H1 (cell line): Measurements from ENCODE around the gene CPE. TPM values are rescaled to one million over a fixed set of nuclear protein-coding genes. Genes with fewer than 3 reads are reported as not detected.

Experiments used
- CTCF ChIA-PET: fragments of 300-600 bp; sonication (Branson Sonifier 250); formaldehyde crosslinking; loops from one replicate; lab custom pipeline; 2021; ENCODE audit not compliant: partially characterized antibody; lab: Charles Lee
- POLR2A ChIA-PET: fragments of 300-600 bp; sonication (Branson Sonifier 250); formaldehyde crosslinking; loops from one replicate; lab custom pipeline; 2021; ENCODE audit warnings: inconsistent platforms; ENCODE audit not compliant: partially characterized antibody; lab: Charles Lee
- DNase-seq, 2 experiments: peaks; one replicate each; pipeline versions ENCODE4 v3.0.0 to v3.0.0-alpha.2; 2010 to 2022; ENCODE audit warnings: low spot score in 2 of 2, low read depth in 1 of 2, mixed read lengths in 1 of 2
- FAIRE-seq: peaks from 2 replicates; lab custom pipeline; 2011; peaks lifted over from hg19 to GRCh38; lab: Jason Lieb, UNC
- H2AFZ ChIP-seq: 2 replicates; pipeline ENCODE4 v1.8.1; 2012; ENCODE audit warnings: low read length, inconsistent platforms
- H2AK5ac ChIP-seq: 2 replicates; pipeline ENCODE4 v1.6.1; 2013; ENCODE audit warnings: low read depth, low read length
- H2BK120ac ChIP-seq: replicated peaks from 2 replicates; pipeline ENCODE3; 2013; ENCODE audit warnings: low read depth, low read length, inconsistent platforms
- H2BK12ac ChIP-seq: 2 replicates; pipeline ENCODE4 v1.6.1; 2013; ENCODE audit warnings: low read depth, low read length
- H2BK15ac ChIP-seq: 2 replicates; pipeline ENCODE4 v1.6.1; 2013; ENCODE audit warnings: low read length
- H2BK20ac ChIP-seq: 2 replicates; pipeline ENCODE4 v1.6.1; 2013; ENCODE audit warnings: low read length
- H2BK5ac ChIP-seq: 2 replicates; pipeline ENCODE4 v1.6.1; 2013; ENCODE audit warnings: low read depth, low read length
- H3K14ac ChIP-seq: 2 replicates; pipeline ENCODE4 v1.6.1; 2013; ENCODE audit warnings: inconsistent platforms; ENCODE audit not compliant: insufficient read length
- H3K18ac ChIP-seq: 2 replicates; pipeline ENCODE4 v1.6.1; 2013; ENCODE audit warnings: low read length; ENCODE audit errors: extremely low read depth
- H3K23ac ChIP-seq: 2 replicates; pipeline ENCODE4 v1.6.1; 2013; ENCODE audit warnings: inconsistent platforms; ENCODE audit not compliant: insufficient read length
- H3K23me2 ChIP-seq: 2 replicates; pipeline ENCODE4 v1.6.1; 2013; ENCODE audit warnings: low read depth, low read length
- H3K27ac ChIP-seq: 2 replicates; pipeline ENCODE4 v1.6.1; 2011; ENCODE audit warnings: low read depth, low read length, inconsistent platforms
- H3K27me3 ChIP-seq, 4 experiments: replicated peaks in 1 of 4; 1 replicate in 1 of 4; 2 replicates in 3 of 4; pipeline versions ENCODE4 v1.6.1 to v1.8.1; 2011 to 2013; ENCODE audit warnings: low read length in 3 of 4, mild to moderate bottlenecking in 3 of 4, inconsistent platforms in 2 of 4, mixed read lengths in 2 of 4, moderate library complexity in 1 of 4; ENCODE audit not compliant: control insufficient read depth in 3 of 4, insufficient read depth in 3 of 4; ENCODE audit errors: extremely low read depth in 1 of 4
- H3K36me3 ChIP-seq, 4 experiments: 2 replicates each; pipeline versions ENCODE4 v1.6.1 to v1.8.1; 2011 to 2013; ENCODE audit warnings: mild to moderate bottlenecking in 4 of 4, low read length in 3 of 4, moderate library complexity in 2 of 4, control low read depth in 1 of 4, inconsistent platforms in 1 of 4; ENCODE audit not compliant: insufficient read depth in 4 of 4, control insufficient read depth in 2 of 4
- H3K4ac ChIP-seq: replicated peaks from 2 replicates; pipeline ENCODE3; 2013; ENCODE audit warnings: low read length, low read depth, mixed read lengths, inconsistent platforms; ENCODE audit not compliant: insufficient read length
- H3K4me1 ChIP-seq, 4 experiments: replicated peaks in 1 of 4; 1 replicate in 1 of 4; 2 replicates in 3 of 4; pipeline versions ENCODE4 v1.6.1 to v1.8.1; 2011 to 2013; ENCODE audit warnings: low read length in 3 of 4, inconsistent platforms in 2 of 4, mixed read lengths in 1 of 4; ENCODE audit not compliant: insufficient read depth in 4 of 4, control insufficient read depth in 3 of 4
- H3K4me2 ChIP-seq, 2 experiments: 2 replicates each; pipeline versions ENCODE4 v1.6.1 to v1.8.1; 2011 to 2013; ENCODE audit warnings: low read depth in 2 of 2, low read length in 2 of 2, control low read depth in 1 of 2, inconsistent platforms in 1 of 2, mild to moderate bottlenecking in 1 of 2; ENCODE audit not compliant: insufficient read depth in 1 of 2
- H3K4me3 ChIP-seq, 4 experiments: fragments of 200-600, 300-600 bp in 1 of 4; sonication (generic), shearing (Covaris generic), sonication (Bioruptor Twin) in 1 of 4; 2 replicates each; pipeline versions ENCODE4 v1.5.1 to v1.8.1; 2011 to 2016; ENCODE audit warnings: low read length in 4 of 4, low read depth in 3 of 4, control low read depth in 2 of 4, inconsistent platforms in 2 of 4, mild to moderate bottlenecking in 2 of 4, mixed read lengths in 1 of 4, moderate library complexity in 1 of 4; ENCODE audit not compliant: insufficient read depth in 2 of 4; ENCODE audit errors: extremely low read depth in 1 of 4
- H3K56ac ChIP-seq: replicated peaks from 2 replicates; pipeline ENCODE3; 2013; ENCODE audit warnings: low read depth, mild to moderate bottlenecking, mixed read lengths, low read length, inconsistent platforms; ENCODE audit not compliant: insufficient read length
- H3K79me1 ChIP-seq: 2 replicates; pipeline ENCODE4 v1.6.1; 2013; ENCODE audit warnings: low read depth, low read length, control low read depth
- H3K79me2 ChIP-seq, 2 experiments: 2 replicates each; pipeline versions ENCODE4 v1.6.1 to v1.8.1; 2012 to 2013; ENCODE audit warnings: low read length in 2 of 2, mild to moderate bottlenecking in 2 of 2, inconsistent platforms in 1 of 2; ENCODE audit not compliant: insufficient read depth in 2 of 2, control insufficient read depth in 1 of 2
- H3K9ac ChIP-seq, 4 experiments: replicated peaks in 1 of 4; 1 replicate in 1 of 4; 2 replicates in 3 of 4; pipeline versions ENCODE4 v1.6.1 to v1.8.1; 2011 to 2013; ENCODE audit warnings: low read depth in 3 of 4, low read length in 3 of 4, control low read depth in 2 of 4, mild to moderate bottlenecking in 2 of 4, moderate library complexity in 2 of 4, inconsistent platforms in 1 of 4; ENCODE audit errors: extremely low read depth in 1 of 4
- H3K9me3 ChIP-seq, 2 experiments: 2 replicates each; pipeline versions ENCODE4 v1.6.1 to v1.8.1; 2012 to 2013; ENCODE audit warnings: mild to moderate bottlenecking in 2 of 2, moderate library complexity in 2 of 2, control low read depth in 1 of 2, inconsistent platforms in 1 of 2, low read depth in 1 of 2, low read length in 1 of 2, mixed read lengths in 1 of 2; ENCODE audit not compliant: insufficient read depth in 2 of 2
- H4K20me1 ChIP-seq, 2 experiments: replicated peaks in 1 of 2; 2 replicates each; pipeline versions ENCODE3 to v1.8.1; 2011 to 2013; ENCODE audit warnings: inconsistent platforms in 2 of 2, low read length in 2 of 2, mild to moderate bottlenecking in 1 of 2; ENCODE audit not compliant: insufficient read depth in 2 of 2, control insufficient read depth in 1 of 2
- H4K5ac ChIP-seq: 2 replicates; pipeline ENCODE4 v1.6.1; 2013; ENCODE audit warnings: low read length, low read depth, mixed read lengths, inconsistent platforms; ENCODE audit not compliant: insufficient read length
- H4K8ac ChIP-seq: 2 replicates; pipeline ENCODE4 v1.8.0; 2013; ENCODE audit warnings: mild to moderate bottlenecking, moderate library complexity, low read length, inconsistent platforms; ENCODE audit not compliant: insufficient read depth; ENCODE audit errors: extremely low read depth
- H4K91ac ChIP-seq: replicated peaks from 2 replicates; pipeline ENCODE3; 2013; ENCODE audit warnings: low read length, mixed read lengths, inconsistent platforms; ENCODE audit not compliant: insufficient read length
- POLR2A ChIP-seq, 2 experiments: IDR thresholded peaks; 1 replicate in 1 of 2; 2 replicates in 1 of 2; pipeline ENCODE4 v1.6.1; 2011; ENCODE audit warnings: low read depth in 2 of 2, low read length in 2 of 2, mild to moderate bottlenecking in 2 of 2; ENCODE audit errors: control extremely low read depth in 1 of 2
- WGBS, 2 experiments: shearing (Covaris generic) in 1 of 2; methylation state at CpG; one replicate each; pipeline versions ENCODE4 v1.1.6 to v1.1.7; 2013 to 2015; ENCODE audit warnings: low lambda C conversion rate in 2 of 2, mixed read lengths in 2 of 2, inconsistent platforms in 1 of 2, low coverage in 1 of 2, missing lambda C conversion rate in 1 of 2; ENCODE audit not compliant: insufficient replicate concordance in 2 of 2, insufficient coverage in 1 of 2, insufficient read length in 1 of 2; ENCODE audit errors: extremely low coverage in 1 of 2, missing lambda C conversion rate in 1 of 2; 5-methylcytosine and 5-hydroxymethylcytosine counted together
- microRNA counts: library from miRNA; unstranded; fragments of <30 nt; microRNA quantifications from one replicate; lab custom pipeline; 2015
- microRNA-seq, 2 experiments: library from miRNA; unstranded; fragments of <30 nt; microRNA quantifications; one replicate each; pipeline versions ENCODE4 to v1.2.0, GENCODE V29; 2016 to 2020; ENCODE audit warnings: borderline microRNAs expressed in 2 of 2, borderline number of aligned reads in 2 of 2, borderline replicate concordance in 1 of 2
- polyA plus RNA-seq, 7 experiments: library from polyadenylated mRNA; depleted of rRNA in 3 of 7; stranded (reverse) in 5 of 7; unstranded in 2 of 7; fragments of >200 nt in 5 of 7; fragments of 200-250 nt in 2 of 7; gene quantifications; 1 replicate in 5 of 7; 2 replicates in 1 of 7; 4 replicates in 1 of 7; pipeline versions ENCODE4 v1.2.1 to v1.2.3, GENCODE V29; 2011 to 2013; ENCODE audit warnings: missing spikeins in 2 of 7, mixed read lengths in 2 of 7
- small RNA-seq: library from polyadenylated mRNA; stranded (forward); fragments of <200 nt; extraction: miRNeasy Mini kit (QIAGEN cat#:217004); gene quantifications from one replicate; pipeline ENCODE3, GENCODE V24; 2013; ENCODE audit not compliant: insufficient read depth
- total RNA-seq: library from RNA; stranded (reverse); fragmentation: NEBNext Ultra II Directional; extraction: Animal tissue kit (Norgen Biotek cat#: 25700); gene quantifications from 2 replicates; pipeline ENCODE4 v1.2.1, GENCODE V29; 2021
- TF ChIP-seq, protein P1 (sequence below): IDR thresholded peaks from 2 replicates; pipeline ENCODE4 v1.6.1; 2012; ENCODE audit warnings: low read length, inconsistent platforms

The CPE gene
- total and polyA plus RNA-seq, 2 of the 8 experiments (the other 6 are each of a cell fraction or from before 2014, with no cell fraction given): 9.4 to 10.2 TPM

DNA sequence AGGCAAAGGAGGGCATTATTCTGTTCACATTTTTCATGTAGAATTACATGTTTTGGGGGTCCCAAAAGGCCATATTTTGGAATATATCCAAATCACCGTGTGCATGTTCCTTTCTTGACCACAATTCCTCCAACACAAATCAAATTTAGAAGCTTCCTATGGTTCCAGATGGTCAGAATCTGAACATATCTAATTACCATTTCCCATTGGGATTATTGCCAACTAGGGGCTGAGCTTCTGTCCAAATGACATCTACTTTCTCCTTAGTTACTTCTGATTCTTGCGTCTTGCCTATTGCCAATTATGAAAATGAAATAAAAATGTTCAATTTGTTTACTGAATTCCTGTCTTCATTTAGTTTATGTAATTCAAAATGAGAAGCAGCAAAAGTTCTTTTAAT lies 163.7 kb downstream of the CPE start:
- Histone ChIP-seq H2BK12ac (no peak overlapping the region), H2BK5ac (no peak overlapping the region), H3K4me2 (no peak overlapping the region), H3K18ac (no peak overlapping the region), H3K56ac (no peak overlapping the region), H3K4ac (no peak overlapping the region), H3K9ac (no peak overlapping the region), H4K5ac (no peak overlapping the region), H3K14ac (no peak overlapping the region), H3K27me3 (no peaks in the 10 kb centered on the region), H4K20me1 (no peaks in the 10 kb centered on the region), H3K23me2 (no peaks in the 10 kb centered on the region), H2AK5ac (no peak overlapping the region), H3K4me1 (no peaks in the 10 kb centered on the region), H2BK120ac (no peak overlapping the region), H2BK20ac (no peak overlapping the region), H3K36me3 (no peaks in the 10 kb centered on the region), H4K8ac (no peak overlapping the region), H2AFZ (no peak overlapping the region), H4K91ac (no peak overlapping the region), H3K4me3 (no peak overlapping the region), H3K79me2 (no peaks in the 10 kb centered on the region), H3K27ac (no peak overlapping the region), H2BK15ac (no peak overlapping the region), H3K79me1 (no peaks in the 10 kb centered on the region), H3K23ac (no peak overlapping the region), H3K9me3 (no peaks in the 10 kb centered on the region)
- POLR2A ChIA-PET: no interaction called here
- 95% methylated on average over 2 of the region's 2 CpGs; no CpG with 5 or more reads in 1 of the 2 experiments for WGBS, 2 experiments
- no peak for DNase-seq
- no peak for FAIRE-seq
- no peak for TF ChIP-seq POLR2A (IDR thresholded peaks at IDR 0.05; ENCODE audit: control extremely low read depth in 1 of 2, low read depth in 2 of 2, low read length in 2 of 2)
- TF ChIP-seq, protein P1, sequence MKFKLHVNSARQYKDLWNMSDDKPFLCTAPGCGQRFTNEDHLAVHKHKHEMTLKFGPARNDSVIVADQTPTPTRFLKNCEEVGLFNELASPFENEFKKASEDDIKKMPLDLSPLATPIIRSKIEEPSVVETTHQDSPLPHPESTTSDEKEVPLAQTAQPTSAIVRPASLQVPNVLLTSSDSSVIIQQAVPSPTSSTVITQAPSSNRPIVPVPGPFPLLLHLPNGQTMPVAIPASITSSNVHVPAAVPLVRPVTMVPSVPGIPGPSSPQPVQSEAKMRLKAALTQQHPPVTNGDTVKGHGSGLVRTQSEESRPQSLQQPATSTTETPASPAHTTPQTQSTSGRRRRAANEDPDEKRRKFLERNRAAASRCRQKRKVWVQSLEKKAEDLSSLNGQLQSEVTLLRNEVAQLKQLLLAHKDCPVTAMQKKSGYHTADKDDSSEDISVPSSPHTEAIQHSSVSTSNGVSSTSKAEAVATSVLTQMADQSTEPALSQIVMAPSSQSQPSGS: no peak
- CTCF ChIA-PET: interaction anchor here (0.7 to 2.0 kb wide), 9 partner anchors 9 to 561 kb away, joined by 3 to 7 read pairs (median 3); no protein-coding TSS in a partner anchor

MicroRNAs within 50 kb of the gene (microRNA counts, 767-probe panel; counts per million panel counts)
- microRNA hsa-miR-578 (lab: Ali Mortazavi, UCI): 879 counts per million, percentile 95 among the panel's probes with 10 or more counts

Small RNA genes lying within 50 kb of the gene (microRNA-seq; reads per million reads assigned to microRNA genes)
- gene MIR578: 0 reads per million in 2 experiments

Small RNA genes lying within 50 kb of the gene (small RNA-seq; reads per million reads assigned to genes)
- gene MIR578 (1.5 reads per million), gene SCGB1D5P (not detected)

Other genes with a start within 250 kb of the CPE start
- 9.9 and 12.0 TPM in 2 replicates for gene KLHL2, start 171.4 kb upstream of the CPE start, total RNA-seq
- gene KLHL2, start 171.4 kb upstream of the CPE start, polyA plus RNA-seq (2011; rRNA removed): 3.2 and 5.2 TPM in 2 replicates
- gene MSMO1, start 51.3 kb upstream of the CPE start, total RNA-seq: 105 and 109 TPM in 2 replicates
- gene MSMO1, start 51.3 kb upstream of the CPE start, polyA plus RNA-seq (2011; rRNA removed): 50.6 and 79.8 TPM in 2 replicates